Ovary (tissue), 9 donors: ENCODE data around the gene LHFPL6. TPM values are rescaled to one million over a fixed set of nuclear protein-coding genes. Genes with fewer than 3 reads are reported as not detected.

Source experiments
- DNase-seq, 5 donors: peaks; one replicate each; pipeline ENCODE4 v3.0.0-alpha.2; 2019 to 2020
- H3K27ac ChIP-seq, 2 donors: fragments of 200-600 bp; one replicate each; pipeline versions ENCODE4 v1.5.1 to v1.8.0; 2019 to 2022
- H3K27me3 ChIP-seq: fragments of 200-600 bp; one replicate; pipeline ENCODE4 v1.8.0; 2022
- H3K36me3 ChIP-seq: fragments of 200-600 bp; sonication (generic); one replicate; pipeline ENCODE4 v1.5.1; 2019
- H3K4me1 ChIP-seq: one replicate; pipeline ENCODE4 v1.8.1; 2013; ENCODE audit warnings: mild to moderate bottlenecking, moderate library complexity; ENCODE audit not compliant: insufficient read depth
- H3K4me3 ChIP-seq: fragments of 200-600 bp; sonication (generic); one replicate; pipeline ENCODE4 v1.5.1; 2017
- H3K9me3 ChIP-seq, 2 donors: fragments of 200-600 bp in 1 of 2; sonication (generic) in 1 of 2; one replicate each; pipeline versions ENCODE4 v1.5.1 to v1.8.1; 2013 to 2019; ENCODE audit warnings: mild to moderate bottlenecking in 1 of 2, moderate library complexity in 1 of 2
- EP300 ChIP-seq: sonication (generic); formaldehyde crosslinking; IDR thresholded peaks from one replicate; pipeline ENCODE4 v1.6.1; 2017; ENCODE audit warnings: antibody characterized with exemption
- POLR2A ChIP-seq: fragments of 450-650 bp; IDR thresholded peaks from one replicate; pipeline ENCODE4 v1.6.1; 2017; ENCODE audit warnings: antibody characterized with exemption, mild to moderate bottlenecking, moderate library complexity
- WGBS, 3 donors: extraction: QIAGEN DNeasy Blood & Tissue Kit in 1 of 3; methylation state at CpG; one replicate each; pipeline versions ENCODE4 v1.1.5 to v1.1.7; 2013 to 2017; 5-methylcytosine and 5-hydroxymethylcytosine counted together
- intact Hi-C, 4 donors: fragments of 100-400 bp; cut with DNase I; formaldehyde crosslinking; loops; one replicate each; pipeline versions ENCODE4 v1.11.0 to v1.15.1; 2022 to 2023
- polyA plus RNA-seq, 2 donors: library from polyadenylated mRNA; stranded (reverse); fragments of 200-250 nt in 1 of 2; fragments of 350-450 nt in 1 of 2; fragmentation: Illumina TruSeq in 1 of 2; extraction: RNeasy Lipid Tissue Mini Kit (QIAGEN cat#74804) in 1 of 2; gene quantifications; one replicate each; pipeline ENCODE4 v1.2.3, GENCODE V29; 2013 to 2014
- total RNA-seq, 7 donors: library from RNA; depleted of rRNA in 2 of 7; stranded (reverse); fragments of >200 nt in 2 of 7; fragmentation: NEBNext Ultra II Directional in 3 of 7; extraction: Animal tissue kit (Norgen Biotek cat#: 25700) in 3 of 7; gene quantifications; one replicate each; pipeline versions ENCODE4 v1.1.0 to v1.2.4, GENCODE V29; 2016 to 2023
- TF ChIP-seq, protein P1 (sequence below), 3 donors: fragments of 450-650 bp in 2 of 3; fragments of 200-600 bp in 1 of 3; IDR thresholded peaks; one replicate each; pipeline versions ENCODE4 v1.5.1 to v1.8.0; 2016 to 2022; ENCODE audit warnings: antibody characterized with exemption in 3 of 3, mild to moderate bottlenecking in 1 of 3
- donor health status: DM: no; HTN: no; CAD: no; lungs with moderate emphysema.
- donor health status: DM: no; HTN: no; CAD: no.
- donor health status: Bipolar disorder and iron deficiency.
- donor health status: DM: yes; HTN: yes; CAD: no.
- donor health status: DM: no; HTN: no; CAD: no.
- donor health status: DM: yes; HTN: yes; CAD: no.

Gene LHFPL6
- total and polyA plus RNA-seq, 9 donors: 19.7 to 136 (median 42.4) TPM

DNA sequence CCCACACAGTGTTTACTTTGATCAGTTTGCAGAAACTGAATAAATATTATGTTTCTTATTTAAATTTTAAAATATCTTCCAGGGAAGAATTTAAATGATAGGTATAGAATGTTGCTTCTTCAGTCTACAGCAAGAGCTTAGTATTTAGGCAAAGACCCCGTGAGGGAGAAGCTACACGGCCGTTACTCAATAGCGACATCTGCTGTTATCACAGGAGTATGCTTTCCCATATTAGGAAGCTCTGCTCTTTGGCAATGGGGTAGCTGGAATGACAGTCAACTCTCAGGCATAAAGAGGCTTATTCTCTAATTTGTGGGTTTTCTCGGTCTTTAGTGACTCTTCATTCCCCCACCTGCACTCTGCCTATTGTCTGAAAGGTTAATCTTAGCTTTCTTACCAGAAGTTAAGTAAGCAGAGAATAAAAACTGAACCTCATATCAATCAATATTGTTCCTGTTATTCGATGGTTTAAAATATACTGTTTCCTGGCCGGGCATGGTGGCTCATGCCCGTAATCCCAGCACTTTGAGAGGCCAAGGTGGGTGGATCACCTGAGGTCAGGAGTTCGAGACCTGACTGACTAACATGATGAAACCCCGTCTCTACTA, 13.2 kb upstream of the LHFPL6 start:
- intact Hi-C loops: loop anchor here in 3 of 4 donors (10.0 kb wide), 3 partner anchors 341 to 561 kb away; no protein-coding TSS in a partner anchor
- H3K27ac ChIP-seq: no peak overlapping the region
- H3K9me3 ChIP-seq: no peaks in the 10 kb centered on the region
- TF ChIP-seq POLR2A (no peak), EP300 (no peak)
- TF ChIP-seq, protein P1, sequence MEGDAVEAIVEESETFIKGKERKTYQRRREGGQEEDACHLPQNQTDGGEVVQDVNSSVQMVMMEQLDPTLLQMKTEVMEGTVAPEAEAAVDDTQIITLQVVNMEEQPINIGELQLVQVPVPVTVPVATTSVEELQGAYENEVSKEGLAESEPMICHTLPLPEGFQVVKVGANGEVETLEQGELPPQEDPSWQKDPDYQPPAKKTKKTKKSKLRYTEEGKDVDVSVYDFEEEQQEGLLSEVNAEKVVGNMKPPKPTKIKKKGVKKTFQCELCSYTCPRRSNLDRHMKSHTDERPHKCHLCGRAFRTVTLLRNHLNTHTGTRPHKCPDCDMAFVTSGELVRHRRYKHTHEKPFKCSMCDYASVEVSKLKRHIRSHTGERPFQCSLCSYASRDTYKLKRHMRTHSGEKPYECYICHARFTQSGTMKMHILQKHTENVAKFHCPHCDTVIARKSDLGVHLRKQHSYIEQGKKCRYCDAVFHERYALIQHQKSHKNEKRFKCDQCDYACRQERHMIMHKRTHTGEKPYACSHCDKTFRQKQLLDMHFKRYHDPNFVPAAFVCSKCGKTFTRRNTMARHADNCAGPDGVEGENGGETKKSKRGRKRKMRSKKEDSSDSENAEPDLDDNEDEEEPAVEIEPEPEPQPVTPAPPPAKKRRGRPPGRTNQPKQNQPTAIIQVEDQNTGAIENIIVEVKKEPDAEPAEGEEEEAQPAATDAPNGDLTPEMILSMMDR (IDR thresholded peaks at IDR 0.05): peak; percentile 61 to 74 (median 64)
- DNase-seq: peak in 3 of 5 donors; percentile 29 to 64 (median 50)
- H3K27me3 ChIP-seq: no peaks in the 10 kb centered on the region
- WGBS, 3 donors: 33 to 38% (median 36%) methylated on average over 10 of the region's 10 CpGs
- no peak overlapping the region for H3K4me3 ChIP-seq
- no peaks in the 10 kb centered on the region for H3K4me1 ChIP-seq
- no peaks in the 10 kb centered on the region for H3K36me3 ChIP-seq

DNA sequence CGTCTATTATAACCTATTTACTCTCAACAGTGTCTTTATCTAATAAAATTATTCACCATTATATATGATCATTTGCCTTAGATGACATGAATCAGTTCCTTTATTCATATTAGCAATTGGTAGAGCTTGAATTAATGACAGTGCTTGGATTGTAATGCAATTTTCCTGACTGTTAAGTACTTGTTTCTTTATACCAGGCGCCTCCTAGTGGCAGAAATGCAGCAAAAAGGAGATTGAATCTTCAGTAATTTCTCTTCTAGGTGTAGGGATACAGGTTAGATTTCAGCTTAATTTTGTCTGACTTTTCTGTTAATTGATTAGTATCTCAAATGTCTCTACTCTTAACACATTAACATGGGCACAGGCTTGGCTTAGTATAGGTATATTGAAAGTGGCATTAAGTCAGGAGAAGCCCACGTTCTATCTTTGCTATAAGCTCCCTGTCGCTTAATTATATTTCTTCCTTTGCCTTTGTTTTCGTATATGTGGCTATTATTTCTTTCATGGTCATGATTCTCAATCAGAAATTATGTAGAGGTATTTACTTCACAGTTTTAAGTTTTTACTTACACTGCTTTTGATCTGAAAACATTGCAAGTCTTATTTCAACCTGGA, 9.1 kb upstream of the LHFPL6 start:
- Histone ChIP-seq H3K27ac (no peak overlapping the region), H3K9me3 (no peaks in the 10 kb centered on the region), H3K36me3 (no peaks in the 10 kb centered on the region), H3K4me1 (no peaks in the 10 kb centered on the region), H3K27me3 (no peaks in the 10 kb centered on the region), H3K4me3 (no peak overlapping the region)
- DNase-seq: peak; percentile 41 to 84 (median 58)
- intact Hi-C loops: loop anchor here in 3 of 4 donors (2.0 to 10.0 kb wide), 4 partner anchors 337 to 557 kb away; no protein-coding TSS in a partner anchor
- WGBS, 3 donors: 54 to 62% (median 56%) methylated on average over 5 of the region's 5 CpGs
- TF ChIP-seq POLR2A (no peak), EP300 (no peak)
- TF ChIP-seq, protein P1 (IDR thresholded peaks at IDR 0.05): peak; percentile 73 to 84 (median 84)

DNA sequence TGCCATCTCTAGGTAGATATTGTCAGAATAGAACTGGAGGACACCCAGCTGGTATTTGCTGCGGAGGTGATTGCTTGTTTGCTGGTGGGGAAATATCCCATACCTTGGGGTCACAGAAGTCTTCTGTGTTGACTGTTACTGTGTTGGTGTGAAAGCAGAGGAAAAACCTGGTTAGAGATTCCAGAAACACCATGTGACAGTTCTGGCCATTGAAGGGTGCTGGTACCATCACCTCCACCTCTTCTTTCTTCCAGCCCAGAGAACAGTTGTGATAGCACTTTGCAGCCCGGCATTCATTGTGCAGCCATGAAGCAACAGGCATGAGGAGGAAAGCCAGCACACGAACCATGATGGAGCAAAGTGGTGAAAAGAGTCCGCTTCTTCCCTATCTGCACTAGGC, 4.9 kb upstream of the LHFPL6 start:
- TF ChIP-seq POLR2A (no peak), EP300 (no peak)
- TF ChIP-seq, protein P1 (IDR thresholded peaks at IDR 0.05): no peak
- 94 to 97% (median 96%) methylated on average over 4 of the region's 4 CpGs for WGBS, 3 donors
- intact Hi-C loops: loop anchor here in 2 of 4 donors (10.0 kb wide), 2 partner anchors 193 to 463 kb away; no protein-coding TSS in a partner anchor

DNA sequence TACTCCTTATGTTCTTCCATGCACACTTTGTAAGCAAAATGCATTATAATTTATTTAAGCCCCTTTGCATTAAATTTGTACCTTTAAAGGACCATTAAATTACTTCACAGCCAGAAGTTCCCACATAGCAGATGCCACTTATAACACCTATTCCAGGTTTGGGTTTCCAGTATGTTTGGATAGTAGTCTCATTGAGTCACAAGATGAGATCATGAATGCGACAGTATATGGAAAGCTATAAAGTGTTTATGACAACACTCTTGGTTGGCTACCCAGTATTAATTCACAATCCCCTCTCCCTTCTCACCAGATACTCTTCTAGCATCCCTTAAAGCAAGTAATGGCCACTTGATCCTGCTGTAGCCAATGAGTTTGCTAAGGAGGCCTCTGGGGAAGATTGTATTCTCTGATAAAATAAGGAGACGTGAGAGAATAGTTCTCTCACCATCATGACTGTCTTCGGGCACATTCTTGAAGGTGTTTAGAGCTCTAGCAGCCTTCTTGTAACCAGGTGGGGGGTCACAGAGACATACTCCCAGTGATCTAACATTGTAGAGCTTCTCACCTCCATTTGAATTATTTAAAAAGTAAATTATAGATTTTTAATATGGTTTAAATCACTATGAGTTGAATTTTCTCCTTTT, 2.8 kb upstream of the LHFPL6 start:
- Histone ChIP-seq H3K27ac (no peak overlapping the region), H3K4me1 (peaks cover 4% of the 10 kb centered on the region), H3K36me3 (no peaks in the 10 kb centered on the region), H3K27me3 (no peaks in the 10 kb centered on the region), H3K9me3 (no peaks in the 10 kb centered on the region), H3K4me3 (no peak overlapping the region)
- DNase-seq: no peak
- 92 to 97% (median 92%) methylated on average over 3 of the region's 3 CpGs for WGBS, 3 donors
- TF ChIP-seq EP300 (no peak), POLR2A (no peak)
- TF ChIP-seq, protein P1 (IDR thresholded peaks at IDR 0.05): no peak
- intact Hi-C loops: loop anchor here in 2 of 4 donors (10.0 kb wide), 2 partner anchors 191 to 461 kb away; no protein-coding TSS in a partner anchor

More for the DNA sequence above, 4.9 kb upstream of the LHFPL6 start:
- Histone ChIP-seq H3K4me1 (no peaks in the 10 kb centered on the region), H3K4me3 (no peak overlapping the region), H3K27me3 (no peaks in the 10 kb centered on the region), H3K36me3 (no peaks in the 10 kb centered on the region), H3K9me3 (no peaks in the 10 kb centered on the region), H3K27ac (no peak overlapping the region)
- DNase-seq: no peak
